Left ventricle myocardium superior (tissue), 1 donor: ENCODE results near the gene GALNT18. TPM values are rescaled to one million over a fixed set of nuclear protein-coding genes. Genes with fewer than 3 reads are reported as not detected.

Source experiments
- ATAC-seq: fragments of 200-7000 bp; cut with Tn5 transposase; one replicate; pipeline ENCODE4 v1.9.1; 2020; ENCODE audit warnings: mild to moderate bottlenecking, moderate library complexity
- DNase-seq: peaks from one replicate; pipeline ENCODE4 v3.0.0-alpha.2; 2020
- intact Hi-C: fragments of 100-400 bp; cut with micrococcal nuclease; formaldehyde crosslinking; loops from one replicate; pipeline ENCODE4 v1.11.0; 2022
- long read RNA-seq: library from polyadenylated mRNA; unstranded; transcript quantifications from one replicate; pipeline ENCODE4 v2.0.0, GENCODE V29; 2021
- total RNA-seq: library from RNA; stranded (reverse); fragmentation: NEBNext Ultra II Directional; extraction: Animal tissue kit (Norgen Biotek cat#: 25700); gene quantifications from one replicate; pipeline ENCODE4 v1.2.1, GENCODE V29; 2021
- donor health status: DM: no; HTN: yes; CAD: no; lungs with severe emphysema.

The GALNT18 gene
- 25.3 TPM for total RNA-seq
- long read RNA-seq, transcript GALNT18-201 (11 exons, 2,504 nt): major isoform, 166 of 200 reads
- long read RNA-seq, partial matches to known transcripts: 6 of 200 reads
- long read RNA-seq, other reads (novel, unspliced or antisense): 28 of 200 reads

GRCh38 chr11:11621573-11622339 lies at the start of gene GALNT18:
TSS of gene GALNT18 (minus strand) at chr11:11622005.
- intact Hi-C loops: no loop called here
- DNase-seq: peak; percentile 96
- peak; percentile 97 for ATAC-seq

GRCh38 chr11:11670574-11670973 lies 48.8 kb upstream of the GALNT18 start:
- intact Hi-C loops: no loop called here
- peak; percentile 66 for ATAC-seq
- no peak for DNase-seq

- DNase-seq (no peak), ATAC-seq (no peak)
- intact Hi-C loops: no loop called here
Measured at GRCh38 chr11:11669233-11669846, 47.5 kb upstream of the GALNT18 start.

GRCh38 chr11:11668781-11669180 lies 47.0 kb upstream of the GALNT18 start:
- DNase-seq (no peak), ATAC-seq (no peak)
- intact Hi-C loops: no loop called here

GRCh38 chr11:11668274-11668673 lies 46.5 kb upstream of the GALNT18 start:
- no peak for ATAC-seq
- intact Hi-C loops: no loop called here
- no peak for DNase-seq

GRCh38 chr11:11667056-11667455 lies 45.3 kb upstream of the GALNT18 start:
- intact Hi-C loops: no loop called here
- ATAC-seq (no peak), DNase-seq (no peak)

GRCh38 chr11:11665407-11665806 lies 43.6 kb upstream of the GALNT18 start:
- DNase-seq: no peak
- no peak for ATAC-seq
- intact Hi-C loops: no loop called here

GRCh38 chr11:11663907-11664306 lies 42.1 kb upstream of the GALNT18 start:
- intact Hi-C loops: no loop called here
- ATAC-seq (no peak), DNase-seq (no peak)

- ATAC-seq: no peak
- no peak for DNase-seq
- intact Hi-C loops: no loop called here
Measured at GRCh38 chr11:11662578-11662977, 40.8 kb upstream of the GALNT18 start.

GRCh38 chr11:11661326-11662040 lies 39.7 kb upstream of the GALNT18 start:
- intact Hi-C loops: no loop called here
- ATAC-seq: no peak
- DNase-seq: no peak

- DNase-seq: no peak
- ATAC-seq: no peak
- intact Hi-C loops: no loop called here
Measured at GRCh38 chr11:11660363-11660740, 38.5 kb upstream of the GALNT18 start.

- no peak for ATAC-seq
- intact Hi-C loops: no loop called here
- DNase-seq: no peak
Measured at GRCh38 chr11:11659567-11660362, 38.0 kb upstream of the GALNT18 start.

GRCh38 chr11:11657218-11657955 lies 35.6 kb upstream of the GALNT18 start:
- intact Hi-C loops: no loop called here
- ATAC-seq (no peak), DNase-seq (no peak)

GRCh38 chr11:11641581-11641980 lies 19.8 kb upstream of the GALNT18 start:
- no peak for ATAC-seq
- DNase-seq: no peak
- intact Hi-C loops: no loop called here

GRCh38 chr11:11640996-11641395 lies 19.2 kb upstream of the GALNT18 start:
- ATAC-seq: no peak
- no peak for DNase-seq
- intact Hi-C loops: no loop called here

- intact Hi-C loops: no loop called here
- no peak for ATAC-seq
Measured at GRCh38 chr11:11640152-11640551, 18.3 kb upstream of the GALNT18 start.

GRCh38 chr11:11636671-11637070 lies 14.9 kb upstream of the GALNT18 start:
- intact Hi-C loops: no loop called here
- DNase-seq (no peak), ATAC-seq (no peak)

More at GRCh38 chr11:11640152-11640551, 18.3 kb upstream of the GALNT18 start:
- DNase-seq: no peak

- ATAC-seq (no peak), DNase-seq (no peak)
- intact Hi-C loops: no loop called here
Measured at GRCh38 chr11:11635443-11635842, 13.6 kb upstream of the GALNT18 start.

- DNase-seq (no peak), ATAC-seq (no peak)
- intact Hi-C loops: no loop called here
Measured at GRCh38 chr11:11629368-11629767, 7.6 kb upstream of the GALNT18 start.
